Kidney (tissue), 14 donors: ENCODE data around the gene RGS17. TPM values are rescaled to one million over a fixed set of nuclear protein-coding genes. Genes with fewer than 3 reads are reported as not detected.

Source experiments
- DNase-seq, 5 donors: peaks; one replicate each; pipeline ENCODE4 v3.0.0-alpha.2; 2013 to 2020
- FAIRE-seq: peaks from 2 replicates; lab custom pipeline; 2012; peaks lifted over from hg19 to GRCh38; lab: Jason Lieb, UNC
- H3K27ac ChIP-seq, 2 donors: one replicate each; pipeline ENCODE4 v1.7.0; 2013; ENCODE audit warnings: low read depth in 2 of 2, low read length in 2 of 2, inconsistent platforms in 1 of 2
- H3K27me3 ChIP-seq: one replicate; pipeline ENCODE4 v1.7.1; 2013; ENCODE audit warnings: low read length, inconsistent platforms; ENCODE audit not compliant: control insufficient read depth, insufficient read depth
- H3K36me3 ChIP-seq, 3 donors: one replicate each; pipeline versions ENCODE4 v1.7.0 to v1.7.1; 2013; ENCODE audit warnings: low read length in 3 of 3, control low read depth in 1 of 3, inconsistent platforms in 1 of 3; ENCODE audit not compliant: insufficient read depth in 3 of 3, control insufficient read depth in 2 of 3
- H3K4me1 ChIP-seq, 3 donors: one replicate each; pipeline versions ENCODE4 v1.7.0 to v1.7.1; 2013; ENCODE audit warnings: low read length in 3 of 3, inconsistent platforms in 1 of 3, low read depth in 1 of 3; ENCODE audit not compliant: control insufficient read depth in 2 of 3, insufficient read depth in 2 of 3
- H3K4me3 ChIP-seq, 3 donors: one replicate each; pipeline versions ENCODE4 v1.7.0 to v1.8.1; 2013; ENCODE audit warnings: low read length in 3 of 3, control low read depth in 1 of 3, inconsistent platforms in 1 of 3
- H3K9ac ChIP-seq, 3 donors: one replicate each; pipeline versions ENCODE4 v1.7.0 to v1.7.1; 2013; ENCODE audit warnings: low read length in 3 of 3, control low read depth in 1 of 3, inconsistent platforms in 1 of 3
- H3K9me3 ChIP-seq, 3 donors: one replicate each; pipeline versions ENCODE4 v1.7.0 to v1.7.1; 2013; ENCODE audit warnings: low read length in 3 of 3, control low read depth in 1 of 3, inconsistent platforms in 1 of 3; ENCODE audit not compliant: control insufficient read depth in 2 of 3, insufficient read depth in 1 of 3
- intact Hi-C: fragments of 100-400 bp; cut with DNase I; formaldehyde crosslinking; loops from one replicate; pipeline ENCODE4 v1.11.1; 2022
- polyA plus RNA-seq: library from polyadenylated mRNA; stranded (reverse); fragments of 350-450 nt; fragmentation: Illumina TruSeq; extraction: RNeasy Lipid Tissue Mini Kit (QIAGEN cat#74804); gene quantifications from one replicate; pipeline ENCODE4 v1.2.3, GENCODE V29; 2014; ENCODE audit warnings: low read depth, low replicate concordance; ENCODE audit not compliant: insufficient read depth
- total RNA-seq: library from RNA; stranded (reverse); fragmentation: NEBNext Ultra II Directional; extraction: Animal tissue kit (Norgen Biotek cat#: 25700); gene quantifications from one replicate; pipeline ENCODE4 v1.2.1, GENCODE V29; 2021
- TF ChIP-seq, protein P1 (sequence below): IDR thresholded peaks from 3 replicates; pipeline ENCODE4 v1.5.1; 2012; ENCODE audit warnings: mild to moderate bottlenecking, moderate library complexity, borderline replicate concordance; ENCODE audit not compliant: insufficient read depth; ENCODE audit errors: extremely low read depth
- donor health status: control.
- donor health status: control.
- donor health status: control.
- donor health status: control.
- donor health status: control.
- donor health status: DM: yes; HTN: yes; CAD: no.
- donor health status: Normal renal cell carcinoma (clear cell type).

RGS17 gene
- total and polyA plus RNA-seq, 2 donors from 2014 or later: 0.28 TPM; not detected in 1

DNA sequence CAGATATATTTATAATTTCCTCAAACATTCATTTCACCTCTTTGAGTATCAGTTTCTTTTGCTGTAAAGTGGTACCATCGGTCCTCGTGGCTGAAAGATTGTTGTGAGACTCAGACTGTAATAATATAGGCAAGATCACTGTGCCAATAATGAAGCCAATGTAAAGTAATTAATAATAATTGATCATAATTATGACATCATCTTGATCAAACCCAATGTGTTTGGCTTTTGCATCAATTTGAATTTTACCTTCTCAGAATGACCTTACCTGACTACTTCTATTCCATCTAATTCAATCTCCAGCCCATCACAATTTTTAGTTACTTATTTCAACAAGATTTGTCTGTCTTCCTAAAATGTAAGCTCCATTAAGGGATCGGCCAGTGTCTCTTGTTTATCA, 112.7 kb downstream of the RGS17 start:
- Histone ChIP-seq H3K36me3 (no peaks in the 10 kb centered on the region), H3K4me3 (no peak overlapping the region), H3K27ac (no peak overlapping the region), H3K27me3 (no peaks in the 10 kb centered on the region), H3K9me3 (no peaks in the 10 kb centered on the region), H3K9ac (no peak overlapping the region), H3K4me1 (no peaks in the 10 kb centered on the region)
- no peak for FAIRE-seq
- intact Hi-C loops: no loop called here
- DNase-seq: no peak
- TF ChIP-seq, protein P1, sequence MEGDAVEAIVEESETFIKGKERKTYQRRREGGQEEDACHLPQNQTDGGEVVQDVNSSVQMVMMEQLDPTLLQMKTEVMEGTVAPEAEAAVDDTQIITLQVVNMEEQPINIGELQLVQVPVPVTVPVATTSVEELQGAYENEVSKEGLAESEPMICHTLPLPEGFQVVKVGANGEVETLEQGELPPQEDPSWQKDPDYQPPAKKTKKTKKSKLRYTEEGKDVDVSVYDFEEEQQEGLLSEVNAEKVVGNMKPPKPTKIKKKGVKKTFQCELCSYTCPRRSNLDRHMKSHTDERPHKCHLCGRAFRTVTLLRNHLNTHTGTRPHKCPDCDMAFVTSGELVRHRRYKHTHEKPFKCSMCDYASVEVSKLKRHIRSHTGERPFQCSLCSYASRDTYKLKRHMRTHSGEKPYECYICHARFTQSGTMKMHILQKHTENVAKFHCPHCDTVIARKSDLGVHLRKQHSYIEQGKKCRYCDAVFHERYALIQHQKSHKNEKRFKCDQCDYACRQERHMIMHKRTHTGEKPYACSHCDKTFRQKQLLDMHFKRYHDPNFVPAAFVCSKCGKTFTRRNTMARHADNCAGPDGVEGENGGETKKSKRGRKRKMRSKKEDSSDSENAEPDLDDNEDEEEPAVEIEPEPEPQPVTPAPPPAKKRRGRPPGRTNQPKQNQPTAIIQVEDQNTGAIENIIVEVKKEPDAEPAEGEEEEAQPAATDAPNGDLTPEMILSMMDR: no peak

DNA sequence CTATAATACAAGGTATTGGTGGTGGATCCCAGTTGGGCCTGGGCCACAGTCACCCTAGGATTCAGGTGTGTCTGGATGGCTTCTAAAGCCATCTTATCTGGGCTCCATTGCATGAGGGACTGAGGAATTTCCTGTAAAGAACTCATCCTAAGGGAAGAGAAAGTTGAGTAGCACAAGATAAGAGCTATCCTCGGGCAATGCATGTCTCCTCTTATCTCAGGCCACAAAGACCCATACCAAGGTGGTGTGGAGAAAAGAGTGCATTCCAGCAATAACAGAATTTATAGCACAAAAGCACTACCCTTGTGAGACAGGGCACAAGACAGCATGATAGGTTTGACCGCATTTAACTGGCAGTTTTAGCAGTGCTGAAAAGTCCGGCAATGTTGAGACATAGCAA, 114.2 kb downstream of the RGS17 start:
- no peaks in the 10 kb centered on the region for H3K27me3 ChIP-seq
- no peaks in the 10 kb centered on the region for H3K9me3 ChIP-seq
- FAIRE-seq: no peak
- H3K4me1 ChIP-seq: no peaks in the 10 kb centered on the region
- H3K36me3 ChIP-seq: no peaks in the 10 kb centered on the region
- DNase-seq: no peak
- H3K4me3 ChIP-seq: no peak overlapping the region
- no peak overlapping the region for H3K27ac ChIP-seq
- intact Hi-C loops: no loop called here
- TF ChIP-seq, protein P1: no peak
- no peak overlapping the region for H3K9ac ChIP-seq

DNA sequence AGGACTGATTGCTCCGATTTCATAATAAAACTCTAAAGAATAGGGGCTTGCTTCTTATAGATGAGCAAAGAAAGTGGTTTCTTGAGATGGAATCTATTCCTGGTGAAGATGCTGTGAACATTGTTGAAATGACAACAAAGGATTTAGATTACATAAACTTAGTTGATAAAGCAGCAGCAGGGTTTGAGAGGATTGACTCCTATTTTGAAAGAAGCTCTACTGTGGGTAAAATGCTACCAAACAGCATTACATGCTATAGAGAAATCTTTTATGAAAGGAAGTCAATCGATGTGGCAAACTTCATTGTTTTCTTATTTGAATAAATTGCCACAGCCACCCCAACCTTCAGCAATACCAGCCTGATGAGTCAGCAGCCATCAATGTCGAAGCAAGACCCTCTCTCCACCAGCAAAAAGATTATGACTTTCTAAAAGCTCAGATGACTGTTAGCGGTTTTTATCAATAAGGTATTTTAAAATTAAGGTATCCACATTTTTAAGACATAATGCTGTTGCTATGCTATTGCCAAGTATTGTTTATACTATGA, 115.9 kb downstream of the RGS17 start:
- Histone ChIP-seq H3K4me3 (no peak overlapping the region), H3K9me3 (no peaks in the 10 kb centered on the region), H3K27ac (no peak overlapping the region), H3K4me1 (no peaks in the 10 kb centered on the region), H3K9ac (no peak overlapping the region), H3K27me3 (no peaks in the 10 kb centered on the region), H3K36me3 (no peaks in the 10 kb centered on the region)
- TF ChIP-seq, protein P1: no peak
- FAIRE-seq (no peak), DNase-seq (no peak)
- intact Hi-C loops: no loop called here

DNA sequence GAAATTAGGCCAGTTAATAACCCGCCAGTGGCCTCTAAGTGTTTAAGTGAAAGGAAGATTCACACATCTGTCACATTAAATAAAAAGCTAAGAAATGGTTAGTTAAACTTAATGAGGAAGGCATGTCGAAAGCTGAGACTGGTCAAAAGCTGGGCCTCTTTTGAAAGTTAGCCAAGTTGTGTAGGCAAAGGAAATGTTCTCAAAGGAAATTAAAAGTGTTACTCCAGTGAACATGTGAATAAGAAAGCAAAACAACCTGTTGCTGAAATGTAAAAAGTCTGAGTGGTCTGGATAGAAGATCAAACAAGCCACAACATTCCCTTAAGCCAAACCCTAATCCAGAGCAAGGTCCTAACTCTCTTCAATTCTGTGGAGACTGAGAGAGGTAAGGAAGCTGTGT, 117.6 kb downstream of the RGS17 start:
- Histone ChIP-seq H3K4me1 (no peaks in the 10 kb centered on the region), H3K27ac (no peak overlapping the region), H3K4me3 (no peak overlapping the region), H3K9ac (no peak overlapping the region), H3K9me3 (no peaks in the 10 kb centered on the region), H3K27me3 (no peaks in the 10 kb centered on the region), H3K36me3 (no peaks in the 10 kb centered on the region)
- DNase-seq: peak in 1 of 5 donors; percentile 47
- intact Hi-C loops: no loop called here
- no peak for FAIRE-seq
- TF ChIP-seq, protein P1: no peak
